SK-N-SH (cell line): ENCODE results near the gene SMARCC2.

ENCODE experiments used
- CTCF ChIP-seq: fragments of 200-600 bp; sonication (generic); IDR thresholded peaks from 2 replicates; pipeline ENCODE4 v1.6.1; 2017; ENCODE audit warnings: antibody characterized with exemption, mild to moderate bottlenecking, moderate library complexity
- EP300 ChIP-seq, 2 experiments: IDR thresholded peaks; 2 replicates each; pipeline versions ENCODE4 v1.4.0 to v1.6.1; 2012; ENCODE audit warnings: borderline replicate concordance in 1 of 2, low read depth in 1 of 2, low read length in 1 of 2
- GATA2 ChIP-seq: sonication (generic); formaldehyde crosslinking; IDR thresholded peaks from 2 replicates; pipeline ENCODE4 v1.5.0; 2020; ENCODE audit warnings: mild to moderate bottlenecking, missing genetic modification reagents
- JUND ChIP-seq: IDR thresholded peaks from 2 replicates; pipeline ENCODE4 v1.4.0; 2012
- NFIC ChIP-seq: IDR thresholded peaks from 2 replicates; pipeline ENCODE4 v1.4.0; 2012; ENCODE audit warnings: borderline replicate concordance
- POLR2AphosphoS5 ChIP-seq: IDR thresholded peaks from 2 replicates; pipeline ENCODE4 v1.6.1; 2012; ENCODE audit warnings: low read depth, low read length
- RAD21 ChIP-seq: IDR thresholded peaks from 2 replicates; pipeline ENCODE4 v1.6.1; 2012; ENCODE audit warnings: mild to moderate bottlenecking, low read length
- TAF1 ChIP-seq: IDR thresholded peaks from 2 replicates; pipeline ENCODE4 v1.6.1; 2012; ENCODE audit warnings: low read depth, mild to moderate bottlenecking, low read length, moderate library complexity, borderline replicate concordance
- TEAD4 ChIP-seq: IDR thresholded peaks from 2 replicates; pipeline ENCODE4 v1.4.0; 2012; ENCODE audit warnings: mild to moderate bottlenecking, borderline replicate concordance; ENCODE audit not compliant: insufficient read depth
- ZBTB33 ChIP-seq: IDR thresholded peaks from 2 replicates; pipeline ENCODE4 v1.4.0; 2012; ENCODE audit warnings: low read depth, borderline replicate concordance
- TF ChIP-seq, protein P1 (sequence below): IDR thresholded peaks from 2 replicates; pipeline ENCODE4 v1.4.0; 2012; ENCODE audit warnings: low read depth

DNA sequence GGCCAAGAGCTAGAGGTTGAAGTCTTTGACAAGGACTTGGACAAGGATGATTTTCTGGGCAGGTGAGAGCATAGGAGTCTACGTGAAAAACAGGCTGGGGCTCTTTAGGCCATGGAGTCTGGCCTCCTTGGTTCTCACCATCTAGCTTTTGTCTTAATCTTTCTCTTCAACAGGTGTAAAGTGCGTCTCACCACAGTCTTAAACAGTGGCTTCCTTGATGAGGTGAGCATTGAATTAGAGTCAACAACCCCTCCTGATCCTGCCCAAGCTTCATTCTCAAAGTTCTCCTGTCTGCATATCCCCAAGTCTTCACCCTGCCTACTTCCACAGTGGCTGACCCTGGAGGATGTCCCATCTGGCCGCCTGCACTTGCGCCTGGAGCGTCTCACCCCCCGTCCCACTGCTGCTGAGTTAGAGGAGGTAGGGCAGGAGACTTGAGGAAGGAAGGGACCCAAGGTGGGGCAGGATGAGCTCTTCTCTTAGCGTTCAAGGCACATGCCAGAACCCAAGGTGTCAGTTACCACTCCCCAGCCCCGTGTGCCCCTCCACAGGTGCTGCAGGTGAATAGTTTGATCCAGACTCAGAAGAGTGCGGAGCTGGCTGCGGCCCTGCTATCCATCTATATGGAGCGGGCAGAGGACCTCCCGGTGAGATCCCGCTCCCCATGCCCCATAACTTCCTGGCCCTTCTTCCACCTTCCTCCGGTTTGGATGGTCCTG is 51.3 kb downstream of the SMARCC2 start:
- no peak for TF ChIP-seq CTCF
- TF ChIP-seq, protein P1, sequence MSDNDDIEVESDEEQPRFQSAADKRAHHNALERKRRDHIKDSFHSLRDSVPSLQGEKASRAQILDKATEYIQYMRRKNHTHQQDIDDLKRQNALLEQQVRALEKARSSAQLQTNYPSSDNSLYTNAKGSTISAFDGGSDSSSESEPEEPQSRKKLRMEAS = no peak
- no peak for TF ChIP-seq POLR2AphosphoS5
- TF ChIP-seq ZBTB33 = no peak
- TF ChIP-seq JUND = no peak
- no peak for TF ChIP-seq NFIC
- no peak for TF ChIP-seq TAF1
- no peak for TF ChIP-seq TEAD4
- TF ChIP-seq EP300 (IDR thresholded peaks at IDR 0.05; ENCODE audit: borderline replicate concordance in 1 of 2, low read depth in 1 of 2, low read length in 1 of 2) = no peak
- TF ChIP-seq GATA2 = no peak
- TF ChIP-seq RAD21 = no peak
